AG09319 (cell line): ENCODE data around the gene APP.

Source experiments
- DNase-seq: peaks from one replicate; pipeline ENCODE4 v3.0.0-alpha.2; 2010; ENCODE audit warnings: low read depth; ENCODE audit errors: extremely low read depth
- TF ChIP-seq, protein P1 (sequence below): IDR thresholded peaks from 2 replicates; pipeline ENCODE4 v1.5.1; 2011; ENCODE audit warnings: low read depth, mild to moderate bottlenecking, inconsistent platforms, low read length, moderate library complexity

Gene APP

DNA sequence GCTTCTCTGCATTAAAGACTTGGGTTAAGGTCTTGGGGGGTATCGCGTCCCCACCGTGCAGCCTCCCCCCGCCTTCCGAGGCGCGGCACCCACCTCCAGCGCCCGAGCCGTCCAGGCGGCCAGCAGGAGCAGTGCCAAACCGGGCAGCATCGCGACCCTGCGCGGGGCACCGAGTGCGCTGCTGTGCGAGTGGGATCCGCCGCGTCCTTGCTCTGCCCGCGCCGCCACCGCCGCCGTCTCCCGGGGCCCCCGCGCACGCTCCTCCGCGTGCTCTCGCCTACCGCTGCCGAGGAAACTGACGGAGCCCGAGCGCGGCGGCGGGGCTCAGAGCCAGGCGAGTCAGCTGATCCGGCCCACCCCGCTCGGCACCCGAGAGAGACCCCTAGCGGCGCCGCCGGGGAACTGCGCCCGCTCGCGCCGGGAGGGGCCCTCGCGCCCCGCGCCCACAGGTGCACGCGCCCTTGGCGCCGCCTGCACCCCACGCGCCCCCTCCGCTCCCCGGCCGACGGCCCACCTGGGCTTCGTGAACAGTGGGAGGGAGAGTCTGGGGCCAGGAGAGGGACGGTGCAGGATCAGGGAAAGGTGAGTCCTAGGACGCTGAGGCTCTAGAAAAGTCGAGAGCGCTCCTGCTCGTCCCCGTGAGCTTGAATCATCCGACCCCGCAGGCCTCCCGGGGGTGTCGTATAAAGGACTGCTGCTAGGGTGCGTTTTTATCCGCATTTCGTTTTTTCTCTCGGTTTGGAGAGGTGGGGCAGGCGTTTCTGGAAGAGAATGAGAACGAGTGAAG is at the start of gene APP:
Gene APP (minus strand): TSS at position 300 of the 787 bp plus-strand sequence. CDS start 150 bp downstream, at position 150.
- TF ChIP-seq, protein P1, sequence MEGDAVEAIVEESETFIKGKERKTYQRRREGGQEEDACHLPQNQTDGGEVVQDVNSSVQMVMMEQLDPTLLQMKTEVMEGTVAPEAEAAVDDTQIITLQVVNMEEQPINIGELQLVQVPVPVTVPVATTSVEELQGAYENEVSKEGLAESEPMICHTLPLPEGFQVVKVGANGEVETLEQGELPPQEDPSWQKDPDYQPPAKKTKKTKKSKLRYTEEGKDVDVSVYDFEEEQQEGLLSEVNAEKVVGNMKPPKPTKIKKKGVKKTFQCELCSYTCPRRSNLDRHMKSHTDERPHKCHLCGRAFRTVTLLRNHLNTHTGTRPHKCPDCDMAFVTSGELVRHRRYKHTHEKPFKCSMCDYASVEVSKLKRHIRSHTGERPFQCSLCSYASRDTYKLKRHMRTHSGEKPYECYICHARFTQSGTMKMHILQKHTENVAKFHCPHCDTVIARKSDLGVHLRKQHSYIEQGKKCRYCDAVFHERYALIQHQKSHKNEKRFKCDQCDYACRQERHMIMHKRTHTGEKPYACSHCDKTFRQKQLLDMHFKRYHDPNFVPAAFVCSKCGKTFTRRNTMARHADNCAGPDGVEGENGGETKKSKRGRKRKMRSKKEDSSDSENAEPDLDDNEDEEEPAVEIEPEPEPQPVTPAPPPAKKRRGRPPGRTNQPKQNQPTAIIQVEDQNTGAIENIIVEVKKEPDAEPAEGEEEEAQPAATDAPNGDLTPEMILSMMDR = peak; percentile 51
- no peak for DNase-seq

GRCh38 chr21:26212220-26212619 is 41.6 kb upstream of the APP start:
- no peak for DNase-seq
- TF ChIP-seq, protein P1 = no peak

DNA sequence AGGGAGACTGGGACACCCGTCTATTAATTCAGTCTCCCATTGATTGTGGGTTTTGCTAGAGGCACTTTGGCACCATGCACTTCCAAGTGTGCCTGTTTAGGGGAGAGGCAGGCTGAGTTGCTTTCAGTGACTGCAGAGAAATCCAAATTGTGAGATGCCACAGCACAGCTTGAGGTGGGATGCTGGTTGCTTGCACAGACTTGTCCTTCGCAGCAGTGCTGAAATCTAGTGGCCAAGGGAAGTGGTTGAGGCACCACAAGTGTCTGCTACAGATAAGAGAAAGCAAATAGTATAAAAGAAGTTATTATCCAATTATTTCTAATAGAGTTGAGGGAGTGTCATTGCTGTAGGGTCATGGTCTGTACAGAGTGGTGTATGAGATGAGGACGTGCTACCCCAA is 40.0 kb upstream of the APP start:
- no peak for DNase-seq

DNA sequence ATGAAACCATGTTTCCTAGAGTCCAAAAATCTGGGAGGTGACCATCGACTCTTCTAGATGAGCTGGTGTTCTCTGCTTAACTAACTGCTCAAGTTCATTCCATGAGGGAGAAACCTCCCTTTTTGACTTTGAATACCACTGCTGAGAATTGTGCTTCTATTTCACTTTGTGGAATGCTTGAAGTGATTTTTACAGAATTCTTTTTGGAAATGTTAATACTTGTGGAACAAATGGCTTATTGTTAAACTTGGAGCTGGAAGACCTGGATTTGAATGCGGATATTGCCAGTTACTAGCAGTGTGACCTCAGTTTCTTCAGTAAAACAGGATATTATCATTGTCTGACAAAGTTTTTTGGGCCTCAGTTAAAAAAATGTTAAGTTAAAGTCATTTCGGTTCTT is 36.5 kb upstream of the APP start:
- TF ChIP-seq, protein P1 = no peak
- no peak for DNase-seq

More for the DNA sequence above, 40.0 kb upstream of the APP start:
- TF ChIP-seq, protein P1 = no peak

- TF ChIP-seq, protein P1 = no peak
Measured at GRCh38 chr21:26199456-26199855, 28.9 kb upstream of the APP start.

DNA sequence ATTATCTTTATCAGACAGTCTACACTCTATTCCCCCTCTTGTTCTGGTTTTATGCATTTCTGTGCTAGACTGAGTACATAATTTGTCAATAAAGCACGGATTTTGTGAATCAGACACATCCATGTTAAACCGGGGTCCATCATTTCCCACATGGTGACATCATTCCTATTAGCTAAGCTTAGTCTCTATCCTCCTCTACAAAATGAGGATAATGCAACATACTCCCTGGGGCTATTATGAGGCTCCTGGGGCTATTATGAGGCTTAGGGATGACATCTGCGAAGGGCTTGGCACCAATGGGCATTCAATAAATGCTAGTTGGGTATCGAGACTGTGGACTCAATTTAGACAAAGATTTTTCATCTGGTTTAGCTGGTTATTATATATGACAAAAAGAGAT is 25.1 kb upstream of the APP start:
- no peak for DNase-seq
- TF ChIP-seq, protein P1 = no peak

More at GRCh38 chr21:26199456-26199855, 28.9 kb upstream of the APP start:
- no peak for DNase-seq

GRCh38 chr21:26194811-26195251 is 24.3 kb upstream of the APP start:
- TF ChIP-seq, protein P1 = no peak
- peak; percentile 61 for DNase-seq
